Transverse colon (tissue), 4 donors: ENCODE data around the gene LRRC4C.

Experiments
- CTCF ChIP-seq, 5 experiments: fragments of 200-600 bp in 3 of 5; fragments of 450-650 bp in 2 of 5; sonication (generic) in 3 of 5; IDR thresholded peaks; 1 replicate in 2 of 5; 2 replicates in 3 of 5; pipeline ENCODE4 v1.5.1; 2016 to 2017; ENCODE audit warnings: antibody characterized with exemption in 5 of 5, inconsistent platforms in 3 of 5, mild to moderate bottlenecking in 2 of 5, moderate library complexity in 1 of 5
- EP300 ChIP-seq: sonication (generic); formaldehyde crosslinking; IDR thresholded peaks from one replicate; pipeline ENCODE4 v1.6.1; 2017; ENCODE audit warnings: antibody characterized with exemption, low read depth
- POLR2AphosphoS5 ChIP-seq, 3 donors: sonication (generic); formaldehyde crosslinking; IDR thresholded peaks; one replicate each; pipeline ENCODE4 v1.6.1; 2016; ENCODE audit warnings: antibody characterized with exemption in 3 of 3

- TF ChIP-seq CTCF (IDR thresholded peaks at IDR 0.05) (no peak), EP300 (no peak), POLR2AphosphoS5 (IDR thresholded peaks at IDR 0.05) (no peak)
These were observed 139.2 kb downstream of the LRRC4C start for GRCh38 chr11:41320238-41320637.
